GM12873 (cell line): ENCODE results near the gene FGGY.

Source experiments
- TF ChIP-seq, protein P1 (sequence below): IDR thresholded peaks from 2 replicates; pipeline ENCODE4 v1.5.1; 2012; ENCODE audit warnings: low read depth, mild to moderate bottlenecking, moderate library complexity, low read length, control low read depth; ENCODE audit not compliant: insufficient read depth; ENCODE audit errors: missing control alignments

Gene FGGY

DNA sequence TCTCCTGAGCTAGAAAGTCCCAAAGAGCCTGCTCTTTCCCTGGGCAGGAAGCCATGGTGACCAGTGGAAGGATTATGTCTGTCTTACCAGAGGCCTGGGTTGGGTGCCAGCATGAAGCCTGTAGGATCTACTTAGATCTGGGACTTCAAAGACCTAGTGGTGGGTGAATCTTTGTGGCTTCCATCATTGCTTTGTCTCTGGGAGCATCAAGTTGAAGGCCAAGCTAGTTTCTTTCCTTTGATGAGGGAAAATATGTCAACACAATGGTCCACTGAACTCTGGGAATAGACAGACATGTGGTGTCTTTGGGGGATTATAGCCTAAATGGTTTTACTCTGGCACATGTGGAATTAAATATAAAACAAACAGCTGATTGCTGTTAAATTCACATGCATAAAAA, 417.3 kb downstream of the FGGY start:
- TF ChIP-seq, protein P1, sequence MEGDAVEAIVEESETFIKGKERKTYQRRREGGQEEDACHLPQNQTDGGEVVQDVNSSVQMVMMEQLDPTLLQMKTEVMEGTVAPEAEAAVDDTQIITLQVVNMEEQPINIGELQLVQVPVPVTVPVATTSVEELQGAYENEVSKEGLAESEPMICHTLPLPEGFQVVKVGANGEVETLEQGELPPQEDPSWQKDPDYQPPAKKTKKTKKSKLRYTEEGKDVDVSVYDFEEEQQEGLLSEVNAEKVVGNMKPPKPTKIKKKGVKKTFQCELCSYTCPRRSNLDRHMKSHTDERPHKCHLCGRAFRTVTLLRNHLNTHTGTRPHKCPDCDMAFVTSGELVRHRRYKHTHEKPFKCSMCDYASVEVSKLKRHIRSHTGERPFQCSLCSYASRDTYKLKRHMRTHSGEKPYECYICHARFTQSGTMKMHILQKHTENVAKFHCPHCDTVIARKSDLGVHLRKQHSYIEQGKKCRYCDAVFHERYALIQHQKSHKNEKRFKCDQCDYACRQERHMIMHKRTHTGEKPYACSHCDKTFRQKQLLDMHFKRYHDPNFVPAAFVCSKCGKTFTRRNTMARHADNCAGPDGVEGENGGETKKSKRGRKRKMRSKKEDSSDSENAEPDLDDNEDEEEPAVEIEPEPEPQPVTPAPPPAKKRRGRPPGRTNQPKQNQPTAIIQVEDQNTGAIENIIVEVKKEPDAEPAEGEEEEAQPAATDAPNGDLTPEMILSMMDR: no peak

DNA sequence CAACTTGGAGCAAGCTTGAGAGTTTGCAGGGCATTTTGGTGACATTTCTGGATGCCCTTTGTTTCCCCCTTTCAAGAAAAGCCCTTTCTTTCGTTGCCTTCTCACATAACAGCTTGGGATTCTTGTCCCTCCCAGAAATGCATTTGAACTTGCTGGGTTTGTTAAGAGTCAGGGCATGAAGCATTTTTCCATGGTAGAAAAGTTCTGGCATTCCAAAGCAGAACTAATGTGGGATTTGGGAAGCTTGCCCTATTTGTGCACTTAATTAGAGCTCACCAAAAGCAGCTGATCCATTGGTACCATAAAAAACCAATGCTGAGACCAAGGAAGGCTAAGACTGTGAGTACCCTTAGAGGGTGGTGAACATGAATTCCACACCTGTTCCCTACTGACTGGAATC, 418.1 kb downstream of the FGGY start:
- TF ChIP-seq, protein P1: no peak

DNA sequence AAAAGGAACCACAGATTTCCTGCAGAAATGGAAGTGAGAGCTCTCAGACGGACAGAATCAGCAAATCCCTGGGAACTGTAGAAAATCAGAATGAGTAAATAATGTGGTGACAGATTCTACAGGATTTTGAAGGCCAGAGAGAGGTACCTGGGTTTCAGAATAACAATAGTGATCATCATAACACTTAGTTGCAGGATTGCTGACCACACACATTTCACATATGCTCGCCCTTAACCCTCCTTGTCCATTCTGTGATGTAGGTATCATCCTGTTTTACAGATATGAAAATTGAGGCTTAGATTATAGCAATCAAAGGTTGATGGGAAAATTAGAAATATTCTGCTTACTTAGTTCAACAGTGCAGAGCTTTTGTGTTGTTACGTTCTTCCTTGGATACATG, 419.9 kb downstream of the FGGY start:
- TF ChIP-seq, protein P1: no peak

DNA sequence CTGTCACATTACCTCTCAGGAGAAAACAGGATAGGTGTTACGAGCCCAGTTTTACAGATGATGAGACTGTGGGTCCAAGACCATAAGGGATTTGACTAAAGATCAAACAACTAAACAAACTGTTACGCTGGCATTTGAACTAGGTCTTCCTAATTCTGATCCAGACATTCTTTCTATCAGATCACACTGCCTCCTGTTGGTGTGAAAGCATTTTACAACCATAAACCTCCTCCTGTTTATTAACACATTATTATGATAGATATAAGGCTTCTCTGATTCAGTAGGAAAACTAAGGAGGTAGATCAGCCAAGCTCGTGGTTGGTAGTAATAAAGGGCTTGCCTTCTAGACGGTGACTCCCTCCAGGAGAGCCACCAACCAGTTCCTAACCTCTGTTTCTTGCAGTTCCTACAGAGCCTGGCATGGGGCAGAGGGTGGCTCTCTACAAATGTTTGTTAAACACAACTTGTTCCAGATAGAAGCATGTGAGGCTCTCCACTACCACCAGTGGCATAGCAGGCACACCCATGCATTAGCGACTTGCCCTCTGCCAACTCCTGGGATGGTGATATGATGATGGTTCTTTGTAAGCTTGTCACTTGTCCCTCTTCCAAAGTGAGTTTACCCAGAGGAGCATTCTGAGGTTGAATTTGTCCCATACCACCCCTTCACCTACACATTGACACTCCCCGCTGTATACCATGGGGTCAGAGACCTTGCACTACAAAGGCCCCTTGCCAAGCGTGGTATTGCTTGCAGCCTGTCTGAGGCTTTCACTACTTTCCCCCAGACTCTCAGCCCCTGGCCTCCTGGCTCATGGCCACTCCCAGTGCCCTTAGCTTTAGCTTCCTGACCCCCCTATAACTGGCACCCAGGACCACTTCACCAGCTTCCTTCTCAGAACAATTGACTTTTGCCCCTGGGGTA, 421.4 kb downstream of the FGGY start:
- TF ChIP-seq, protein P1: peak; percentile 54

DNA sequence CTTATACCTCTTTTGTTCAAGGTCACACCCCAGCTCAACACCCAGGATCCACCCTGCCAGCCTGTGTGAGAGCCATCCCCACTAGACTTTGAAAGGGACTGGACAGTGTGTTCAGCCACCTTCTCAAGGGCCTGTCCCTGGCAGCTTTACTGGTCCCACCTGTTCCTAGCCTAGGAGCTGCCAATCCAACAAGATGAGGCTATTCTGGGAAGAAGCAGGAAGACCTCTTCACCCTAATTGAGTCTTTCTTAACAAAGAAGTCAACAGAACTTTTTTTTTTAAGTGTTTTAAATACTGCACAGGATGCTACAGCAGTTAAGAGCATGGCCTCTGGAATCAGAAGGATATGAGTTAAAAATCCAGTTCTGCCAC, 422.1 kb downstream of the FGGY start:
- TF ChIP-seq, protein P1: no peak

- TF ChIP-seq, protein P1: no peak
These were observed 423.6 kb downstream of the FGGY start for GRCh38 chr1:59720326-59721115.

- TF ChIP-seq, protein P1: no peak
These were observed 433.4 kb downstream of the FGGY start for GRCh38 chr1:59730302-59730701.
